HG03432 (cell line): ENCODE measurements around the gene SH2D3A.

Experiments used
- ATAC-seq: cut with Tn5 transposase; IDR thresholded peaks from one replicate; pipeline ENCODE4 v1.9.1; 2021; ENCODE audit warnings: mild to moderate bottlenecking, moderate library complexity; ENCODE audit not compliant: unreplicated experiment

SH2D3A gene

GRCh38 chr19:6723738-6724137 is 43.5 kb downstream of the SH2D3A start:
- no peak for ATAC-seq

GRCh38 chr19:6723108-6723618 is 44.1 kb downstream of the SH2D3A start:
- ATAC-seq = no peak

- no peak for ATAC-seq
Observed at GRCh38 chr19:6721773-6722172, 45.5 kb downstream of the SH2D3A start.

- ATAC-seq = no peak
Observed at GRCh38 chr19:6721138-6721474, 46.1 kb downstream of the SH2D3A start.

GRCh38 chr19:6720369-6721137 is 46.7 kb downstream of the SH2D3A start, which contains the start of gene C3:
C3 (minus strand) TSS chr19:6720650; CDS start chr19:6720589, 61 bp downstream.
- ATAC-seq = no peak

- ATAC-seq = no peak
Observed at GRCh38 chr19:6719992-6720368, 47.3 kb downstream of the SH2D3A start.

- no peak for ATAC-seq
Observed at GRCh38 chr19:6719540-6719861, 47.7 kb downstream of the SH2D3A start.

- ATAC-seq = no peak
Observed at GRCh38 chr19:6718741-6719539, 48.3 kb downstream of the SH2D3A start.

- ATAC-seq = no peak
Observed at GRCh38 chr19:6718111-6718740, 49.0 kb downstream of the SH2D3A start.

GRCh38 chr19:6717441-6717971 is 49.7 kb downstream of the SH2D3A start:
- no peak for ATAC-seq

- ATAC-seq = no peak
Observed at GRCh38 chr19:6717036-6717435, 50.2 kb downstream of the SH2D3A start.

- no peak for ATAC-seq
Observed at GRCh38 chr19:6716610-6716970, 50.6 kb downstream of the SH2D3A start.

GRCh38 chr19:6714749-6715555 is 52.3 kb downstream of the SH2D3A start:
- no peak for ATAC-seq

- ATAC-seq = no peak
Observed at GRCh38 chr19:6713773-6714692, 53.2 kb downstream of the SH2D3A start.

GRCh38 chr19:6712692-6713670 is 54.3 kb downstream of the SH2D3A start:
- ATAC-seq = no peak

- ATAC-seq = no peak
Observed at GRCh38 chr19:6712231-6712630, 55.0 kb downstream of the SH2D3A start.

- no peak for ATAC-seq
Observed at GRCh38 chr19:6711605-6712004, 55.6 kb downstream of the SH2D3A start.

- ATAC-seq = no peak
Observed at GRCh38 chr19:6711078-6711361, 56.2 kb downstream of the SH2D3A start.
